Stimulated activated CD8-positive, alpha-beta memory T cell treated with anti-CD3 and anti-CD28 coated beads, Interleukin-12 subunit alpha, Interleukin-12 subunit beta, amount 100 ng/mL, for 4 hours (primary cell): ENCODE measurements around the gene PPTC7.
"Not testable (repeated sequence)": the region's sequence is repeated elsewhere in the genome, so short reads cannot be mapped to it uniquely, and the experiment has no call there.

Source experiments
- DNase-seq: peaks from one replicate; pipeline ENCODE4 v3.0.0-alpha.2; 2020; ENCODE audit warnings: low read depth

The PPTC7 gene

DNA sequence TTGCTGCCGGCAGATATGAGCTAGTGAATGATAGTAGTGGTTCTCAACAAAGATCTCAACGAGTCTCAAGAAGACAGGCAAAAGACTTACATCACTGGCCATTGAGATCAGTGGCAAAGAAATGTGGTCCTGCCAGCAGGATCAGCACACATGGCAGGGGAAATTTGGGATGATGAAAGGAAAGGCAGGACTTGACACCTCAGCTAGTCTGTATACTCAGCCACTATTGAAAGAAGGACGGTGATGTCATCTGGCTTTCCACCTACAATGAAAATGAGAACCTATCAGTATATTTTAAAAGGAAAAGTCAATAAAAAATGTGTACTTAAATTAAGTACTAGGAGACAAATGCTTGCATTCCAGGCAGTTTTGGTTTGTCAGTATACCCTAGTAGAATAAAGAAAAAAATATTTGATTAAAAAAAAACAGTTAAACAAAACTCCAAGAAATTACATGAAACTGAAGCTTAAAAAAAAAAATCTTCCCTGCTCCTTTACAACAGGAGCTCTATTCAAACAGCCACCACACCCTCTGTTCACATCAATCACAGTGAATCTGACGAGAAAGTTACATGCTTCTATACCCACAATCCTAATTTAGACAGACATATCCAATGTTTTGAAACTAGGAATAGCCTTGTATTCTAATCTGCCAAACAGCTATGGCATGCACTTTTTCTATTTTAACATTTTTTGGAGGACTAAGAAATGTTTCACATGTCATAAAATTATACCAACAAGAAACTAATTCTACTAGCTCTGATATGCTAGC is 46.1 kb downstream of the PPTC7 start:
- no peak for DNase-seq

DNA sequence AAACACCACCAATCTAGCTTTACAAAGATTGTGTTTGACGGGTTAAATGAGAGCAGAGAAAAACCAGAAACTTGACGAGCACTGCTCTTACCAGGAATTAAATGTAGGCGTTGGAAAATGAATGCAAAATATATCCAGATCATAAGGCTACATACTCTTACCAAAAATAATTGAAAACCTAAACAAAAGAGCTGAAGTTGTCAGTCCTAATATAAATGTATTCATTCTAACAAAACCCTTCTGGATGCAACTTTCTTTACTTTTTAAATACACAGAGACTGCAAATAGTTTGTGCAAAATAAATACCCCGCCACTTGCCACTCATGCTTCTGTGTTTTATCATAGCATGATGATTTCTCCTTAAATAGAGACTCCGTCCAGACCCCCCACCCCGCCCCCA is 48.3 kb downstream of the PPTC7 start:
- no peak for DNase-seq

DNA sequence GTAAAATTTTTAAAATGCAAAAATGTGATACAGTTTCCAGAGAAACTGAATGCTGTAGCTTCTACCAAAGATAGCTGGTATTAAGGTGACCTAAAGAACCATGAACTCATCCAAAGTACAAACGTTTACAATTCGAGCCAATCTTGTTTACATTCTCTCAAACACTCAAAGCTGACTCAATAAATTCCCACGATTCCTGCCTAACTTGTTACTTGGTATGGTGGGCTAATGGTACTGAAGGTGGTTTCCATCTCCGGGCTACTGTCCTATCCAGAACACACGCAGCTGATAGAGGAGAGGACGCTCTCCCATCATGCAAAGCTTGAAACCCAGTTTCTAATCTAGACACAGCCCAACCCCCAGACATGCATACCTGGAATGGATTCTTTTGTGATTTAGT is 49.5 kb downstream of the PPTC7 start:
- no peak for DNase-seq

DNA sequence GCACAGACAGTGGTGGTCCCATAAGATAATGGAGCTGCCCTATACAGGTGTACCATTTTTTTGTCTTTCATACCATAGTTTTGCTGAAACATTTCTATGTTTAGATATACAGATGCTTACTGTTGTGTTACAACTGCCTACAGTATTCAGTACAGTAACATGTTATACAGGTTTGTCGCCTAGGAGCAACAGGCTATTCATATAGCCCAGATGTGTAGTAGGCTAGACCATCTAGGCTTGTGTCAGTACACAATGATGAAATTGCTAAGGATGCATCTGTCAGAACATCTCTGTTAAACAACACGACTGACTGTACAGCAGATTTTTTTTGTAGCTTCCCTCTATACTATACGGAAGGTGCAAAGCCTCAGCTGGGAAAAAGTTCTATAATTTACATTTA is 50.5 kb downstream of the PPTC7 start:
- DNase-seq, result no peak

DNA sequence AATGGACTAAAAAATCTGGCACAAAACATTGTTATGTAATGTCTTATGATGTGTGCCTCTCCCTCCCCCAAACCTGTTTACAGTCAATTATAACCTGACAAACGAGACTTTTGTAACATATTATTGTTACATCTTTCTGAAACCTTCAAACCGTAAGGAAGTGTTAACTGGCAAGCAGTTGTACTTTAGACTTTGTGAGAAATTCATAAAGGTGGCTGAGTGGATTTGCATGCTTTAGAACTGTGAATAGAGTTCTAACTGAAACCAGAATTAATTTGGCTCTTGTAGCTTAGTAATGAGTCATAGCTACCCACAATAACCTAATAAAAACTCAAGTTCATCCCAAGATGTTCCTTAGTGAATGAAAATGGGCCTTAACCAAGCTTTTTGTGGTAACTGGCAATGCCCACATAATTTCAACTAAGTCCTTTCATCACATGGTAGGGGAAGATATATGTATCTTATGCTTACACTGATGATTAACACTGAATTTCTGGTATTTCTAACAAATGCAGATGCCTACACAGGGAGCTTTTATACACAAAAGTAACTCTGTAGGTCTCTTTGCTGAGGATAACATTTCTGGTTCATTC is 51.3 kb downstream of the PPTC7 start:
- no peak for DNase-seq

DNA sequence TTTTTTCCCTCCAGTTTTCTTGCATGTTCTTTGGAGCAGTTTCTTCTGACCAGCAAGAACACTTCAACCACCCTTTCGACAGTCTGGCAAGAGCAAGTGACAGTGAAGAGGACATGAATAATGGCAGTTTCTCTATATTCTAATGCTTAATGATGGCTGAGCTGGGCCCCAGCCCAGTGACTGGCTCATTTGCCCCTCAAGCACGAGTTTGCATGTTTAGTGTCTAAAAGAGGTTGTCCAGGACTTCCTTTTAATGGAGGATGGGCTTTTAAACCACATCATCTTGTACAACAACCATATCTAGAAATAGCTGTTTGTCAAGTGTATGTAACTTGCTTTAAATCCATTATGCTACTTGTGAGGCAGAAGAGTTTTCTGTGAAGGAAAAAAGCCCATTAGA is 52.6 kb downstream of the PPTC7 start:
- no peak for DNase-seq

DNA sequence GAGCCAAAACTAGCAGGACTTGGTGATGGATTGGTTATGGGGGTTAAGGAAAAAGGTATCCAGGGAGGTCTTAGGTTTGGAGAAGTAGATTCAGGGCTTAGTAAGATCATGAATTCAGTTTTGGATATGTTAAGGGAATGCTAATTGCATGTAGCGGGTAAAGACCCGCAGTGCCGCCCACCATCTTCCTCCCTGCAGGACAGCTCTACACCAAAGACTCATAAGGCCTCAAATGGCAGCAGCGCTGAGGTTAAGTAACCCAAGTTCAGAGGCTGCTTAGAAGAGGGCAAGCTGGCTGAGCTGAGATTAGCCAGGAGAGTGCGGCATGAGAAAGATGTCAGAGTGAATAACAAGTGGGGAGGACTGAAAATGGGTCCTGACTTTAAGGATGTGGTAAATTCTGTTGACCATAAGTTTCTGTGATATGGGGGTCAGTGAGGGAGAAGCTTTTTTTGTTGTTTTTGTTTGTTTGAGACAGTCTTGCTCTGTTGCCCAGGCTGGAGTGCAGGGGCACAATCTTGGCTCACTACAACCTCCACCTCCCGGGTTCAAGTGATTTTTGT is 54.8 kb downstream of the PPTC7 start:
- no peak for DNase-seq

DNA sequence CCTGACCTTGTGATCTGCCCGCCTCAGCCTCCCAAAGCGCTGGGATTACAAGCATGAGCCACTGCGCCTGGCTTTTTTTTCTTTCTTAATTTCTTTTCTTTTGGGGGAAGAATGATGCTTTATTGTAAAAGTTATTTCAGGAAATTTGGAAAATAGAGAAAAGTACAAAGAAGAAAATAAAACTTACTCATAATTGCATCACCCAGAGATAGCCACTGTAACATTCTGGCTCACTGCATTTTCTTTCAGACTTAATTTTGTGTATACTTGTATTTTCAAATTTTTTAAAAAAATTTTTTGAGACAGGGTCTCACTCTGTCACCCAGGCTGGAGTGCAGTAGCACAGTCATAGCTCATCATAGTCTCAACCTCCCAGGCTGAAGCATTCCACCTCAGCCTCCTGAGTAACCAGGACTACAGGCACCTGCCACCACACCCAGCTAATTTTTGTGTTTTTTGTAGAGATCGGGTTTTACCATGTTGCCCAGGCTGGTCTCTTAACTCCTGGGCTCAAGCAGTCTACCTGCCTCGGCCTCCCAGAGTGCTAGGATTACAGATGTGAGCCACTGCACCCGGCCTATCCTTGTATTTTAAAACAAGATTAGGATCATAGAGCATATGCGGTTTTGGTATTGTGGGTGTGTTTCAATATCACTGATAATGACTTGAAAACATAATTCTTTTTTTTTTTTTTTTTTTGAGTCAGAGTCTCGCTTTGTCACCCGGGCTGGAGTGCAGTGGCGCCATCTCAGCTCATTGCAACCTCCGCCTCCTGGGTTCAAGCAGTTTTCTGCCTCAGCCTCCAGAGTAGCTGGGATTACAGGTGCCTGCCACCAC is 62.0 kb downstream of the PPTC7 start:
- not testable (repeated sequence) for DNase-seq

DNA sequence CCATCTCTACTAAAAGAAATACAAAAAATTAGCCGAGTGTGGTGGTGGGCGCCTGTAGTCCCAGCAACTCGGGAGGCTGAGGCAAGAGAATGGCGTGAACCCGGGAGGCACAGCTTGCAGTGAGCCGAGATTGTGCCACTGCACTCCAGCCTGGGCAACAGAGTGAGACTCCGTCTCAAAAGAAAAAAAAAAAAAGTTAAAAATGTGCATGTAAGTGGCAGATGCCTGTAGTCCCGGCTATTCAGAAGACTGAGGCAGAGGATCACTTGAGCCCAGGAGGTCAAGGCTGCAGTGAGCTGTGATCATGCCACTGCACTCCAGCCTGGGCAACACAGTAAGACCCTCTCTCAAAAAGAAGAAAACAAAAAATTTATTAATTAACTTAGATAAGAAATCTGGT is 65.1 kb downstream of the PPTC7 start:
- DNase-seq, result not testable (repeated sequence)

DNA sequence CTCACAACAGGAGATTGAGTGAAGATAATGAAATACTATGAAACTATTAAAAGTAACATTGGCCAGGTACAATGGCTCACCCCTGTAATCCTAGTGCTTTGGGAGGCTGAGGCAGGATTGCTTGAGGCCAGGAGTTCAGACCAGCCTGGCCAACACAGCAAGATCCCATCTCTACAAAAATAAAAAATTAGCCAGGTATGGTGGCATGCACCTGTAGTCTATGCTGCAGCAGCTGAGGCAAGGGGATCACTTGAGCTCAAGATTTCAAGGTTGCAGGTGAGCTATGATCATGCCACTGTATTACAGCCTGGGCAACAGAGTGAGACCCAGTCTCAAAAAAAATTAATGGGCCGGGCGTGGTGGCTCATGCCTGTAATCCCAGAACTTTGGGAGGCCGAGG is 66.1 kb downstream of the PPTC7 start:
- no peak for DNase-seq

DNA sequence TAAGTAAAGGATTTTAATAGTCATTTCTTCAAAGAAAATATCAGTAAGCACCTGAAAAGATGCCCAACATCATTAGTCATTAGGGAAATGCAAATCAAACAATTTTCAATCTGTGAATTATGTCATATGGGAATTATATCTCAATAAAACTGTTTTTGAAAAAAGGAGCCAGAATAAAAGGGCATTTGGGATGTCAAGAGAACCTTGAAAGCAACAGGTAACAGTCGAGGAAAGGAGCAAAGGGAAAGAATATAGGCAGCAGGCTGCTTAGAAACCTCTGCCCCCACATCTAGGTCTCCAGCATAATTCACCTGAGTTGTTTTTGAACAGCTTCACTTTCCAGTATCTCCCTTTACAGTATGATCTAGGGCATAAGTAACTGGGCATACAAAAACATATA is 68.8 kb downstream of the PPTC7 start:
- DNase-seq, result no peak

DNA sequence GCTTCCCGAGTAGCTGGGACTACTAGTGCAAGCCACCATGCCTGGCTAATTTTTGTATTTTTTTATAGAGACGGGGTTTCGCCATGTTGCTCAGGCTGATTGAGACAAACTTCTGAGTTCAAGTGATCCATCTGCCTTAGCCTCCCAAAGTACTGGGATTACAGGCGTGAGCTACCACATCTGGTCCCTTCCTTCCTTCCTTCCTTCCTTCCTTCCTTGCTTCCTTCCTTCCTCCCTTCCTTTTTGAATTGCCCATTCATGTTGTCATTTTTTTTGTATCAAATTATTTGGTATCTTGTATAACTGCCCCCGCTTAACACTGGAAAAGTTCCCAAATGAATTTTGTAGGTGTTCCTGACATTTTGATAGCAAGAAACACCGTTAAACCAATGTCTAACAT is 69.3 kb downstream of the PPTC7 start:
- DNase-seq, result no peak

DNA sequence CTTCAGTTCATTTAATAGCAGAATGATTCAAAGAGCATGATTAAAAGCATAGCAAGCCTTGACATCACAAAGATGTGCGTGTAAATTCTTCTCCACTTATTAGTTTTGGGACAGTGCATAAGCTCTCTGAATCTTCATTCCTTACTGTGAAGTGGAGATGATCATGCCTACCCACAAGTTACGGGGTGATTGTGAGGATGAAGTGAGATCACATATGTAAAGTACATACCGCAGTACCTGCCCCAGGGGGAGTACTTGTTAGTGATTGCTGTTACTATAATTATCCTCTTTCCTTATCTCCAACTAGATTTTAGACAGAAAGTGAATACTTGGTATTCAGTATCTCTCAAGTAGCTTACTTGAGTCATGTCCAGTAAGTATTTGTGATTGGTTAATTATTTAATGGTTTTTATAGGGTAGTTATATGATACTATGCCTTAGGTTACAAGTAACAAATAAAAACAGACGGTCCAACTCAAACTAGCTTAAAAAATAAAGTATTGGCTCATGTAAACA is 75.0 kb downstream of the PPTC7 start:
- no peak for DNase-seq

DNA sequence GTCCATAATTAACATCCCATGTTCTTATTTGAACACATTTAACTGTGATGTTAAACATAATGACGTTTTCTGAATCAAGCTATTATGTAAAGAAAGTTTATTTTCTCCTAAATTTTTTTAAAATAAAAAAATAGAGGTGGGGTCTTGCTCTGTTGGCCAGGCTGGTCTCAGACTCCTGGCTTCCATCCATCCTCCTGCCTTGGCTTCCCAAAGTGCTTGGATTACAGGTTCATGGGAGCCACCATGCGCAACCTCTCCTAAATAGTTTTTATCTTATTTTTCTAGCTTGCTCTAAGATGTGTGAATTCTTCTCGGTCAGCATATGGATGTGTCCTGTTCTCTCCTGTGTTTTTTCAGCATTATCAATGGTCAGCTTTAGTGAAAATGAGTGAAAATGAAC is 77.8 kb downstream of the PPTC7 start:
- DNase-seq, result no peak

DNA sequence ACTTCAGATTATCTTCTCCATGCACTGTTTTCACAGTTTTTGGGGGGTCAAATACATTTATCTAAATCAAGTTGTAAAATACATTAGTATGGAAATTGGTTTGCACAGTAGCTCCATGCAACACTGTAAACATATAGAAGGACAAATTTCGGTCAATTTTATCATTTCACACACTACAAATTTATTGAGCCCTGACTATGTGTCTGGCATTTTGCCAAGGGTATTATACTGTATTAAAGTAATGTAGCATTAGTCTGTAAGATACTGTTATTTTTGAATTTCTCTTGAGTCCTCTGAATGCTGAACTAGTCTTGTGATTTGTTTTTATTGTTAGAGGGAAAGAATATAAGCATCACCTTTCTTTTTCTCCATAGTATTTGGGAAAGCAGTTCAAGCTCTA is 79.7 kb downstream of the PPTC7 start:
- DNase-seq, result no peak

DNA sequence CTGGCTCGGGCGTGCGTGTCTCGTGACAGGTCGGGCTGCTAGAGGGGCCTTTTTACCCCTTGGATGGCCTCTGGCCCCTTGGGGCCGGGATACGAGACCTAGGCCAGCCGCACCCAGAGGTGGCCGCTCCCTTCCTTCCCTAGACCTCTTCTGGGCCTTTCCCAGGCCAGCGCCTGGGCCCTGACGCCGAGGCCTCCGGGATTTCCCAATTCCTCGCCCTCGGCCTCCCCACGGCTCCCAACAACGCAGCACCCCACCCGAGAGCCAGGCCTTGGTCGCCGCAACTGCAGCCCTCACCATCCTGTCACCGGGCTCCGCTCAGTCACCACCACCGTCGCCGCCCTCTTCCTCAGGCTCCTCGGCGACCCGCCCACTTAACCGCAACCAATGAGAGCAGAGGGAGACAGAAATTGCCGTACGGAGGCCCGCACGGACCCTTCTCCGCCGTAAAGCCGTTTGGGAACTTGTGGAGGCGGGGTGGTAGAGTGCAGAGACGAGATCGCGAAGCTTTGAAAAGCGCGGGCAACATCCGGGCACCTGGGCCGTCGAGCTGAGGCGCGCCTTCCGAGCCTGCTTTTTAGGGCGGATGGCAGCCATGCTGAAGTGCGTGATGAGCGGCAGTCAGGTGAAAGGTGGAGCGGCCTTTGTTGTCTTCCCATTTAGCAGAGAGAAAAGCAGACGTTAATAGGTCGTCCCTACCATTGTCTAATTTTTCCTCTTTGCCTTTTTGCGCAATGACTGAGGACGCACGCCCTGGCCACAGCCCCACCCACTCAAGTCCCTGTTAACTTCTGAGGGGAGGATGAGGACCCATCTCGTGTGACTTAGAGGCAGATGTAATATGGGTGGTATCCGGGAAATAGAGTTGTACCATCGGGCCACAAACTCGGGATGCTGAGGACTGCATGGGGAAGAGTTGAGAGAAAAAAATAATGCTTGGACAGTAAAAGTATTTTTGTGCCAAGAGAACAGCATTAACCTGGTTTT is 81.1 kb downstream of the PPTC7 start, which contains the start of the genes RAD9B and VPS29:
RAD9B (plus strand) TSS at position 580 of the 987 bp plus-strand sequence; CDS start at position 587, 7 bp downstream.
VPS29 (minus strand) TSS at position 360 of the 987 bp plus-strand sequence; CDS start at position 300, 60 bp downstream.
- DNase-seq, result peak; percentile 97

DNA sequence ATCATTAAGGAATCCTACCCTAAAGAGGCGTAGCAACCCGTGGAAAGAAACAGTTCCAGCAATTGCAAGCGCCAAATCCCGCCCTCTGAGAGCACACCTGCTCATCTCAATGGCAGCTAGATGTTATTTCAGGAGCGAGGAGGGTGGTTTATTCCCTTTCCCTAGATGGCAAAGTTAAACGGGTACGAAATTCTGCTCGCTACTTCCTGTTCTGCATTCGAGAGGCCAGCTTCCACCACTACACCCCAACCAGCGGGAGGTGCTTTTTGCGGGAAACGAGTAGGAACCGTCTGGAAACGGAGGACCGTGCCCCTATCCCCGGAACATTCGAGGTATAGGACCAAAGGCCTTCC is 81.7 kb downstream of the PPTC7 start:
- DNase-seq, result no peak

DNA sequence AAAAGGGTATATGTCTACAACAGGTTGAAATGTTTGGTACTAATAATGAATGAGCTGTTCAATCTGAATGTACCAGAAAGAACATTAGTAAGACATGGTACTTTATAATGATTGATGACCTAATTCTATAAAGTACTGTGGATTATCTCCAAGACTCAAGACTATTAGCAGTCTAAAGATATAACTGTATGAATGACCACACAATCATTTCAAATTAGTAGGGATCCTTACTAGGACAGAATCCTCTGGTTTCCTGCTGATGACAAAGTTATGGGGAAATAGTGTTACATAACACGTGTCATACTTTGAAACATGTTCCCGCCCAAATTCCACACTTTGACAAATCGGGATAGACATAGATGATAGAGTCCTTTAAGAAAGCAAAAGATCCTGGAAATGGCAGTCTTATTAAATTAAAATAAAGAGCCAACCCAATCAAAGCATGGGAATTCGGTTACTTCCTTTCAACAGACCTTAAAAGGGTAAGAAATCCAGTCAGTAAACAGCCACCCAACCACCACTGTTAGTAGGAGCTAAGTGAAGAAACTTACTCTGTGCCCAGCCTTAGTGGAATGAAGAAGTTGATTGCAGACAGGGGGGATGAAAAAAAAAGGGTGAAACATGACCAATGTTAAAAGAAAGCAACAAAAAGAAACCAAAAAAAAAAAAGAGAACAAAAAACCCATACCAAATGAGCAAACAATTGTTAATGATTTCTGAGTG is 84.0 kb downstream of the PPTC7 start:
- no peak for DNase-seq
